Measurements from ENCODE around the gene ZP1.

The ZP1 gene

DNA sequence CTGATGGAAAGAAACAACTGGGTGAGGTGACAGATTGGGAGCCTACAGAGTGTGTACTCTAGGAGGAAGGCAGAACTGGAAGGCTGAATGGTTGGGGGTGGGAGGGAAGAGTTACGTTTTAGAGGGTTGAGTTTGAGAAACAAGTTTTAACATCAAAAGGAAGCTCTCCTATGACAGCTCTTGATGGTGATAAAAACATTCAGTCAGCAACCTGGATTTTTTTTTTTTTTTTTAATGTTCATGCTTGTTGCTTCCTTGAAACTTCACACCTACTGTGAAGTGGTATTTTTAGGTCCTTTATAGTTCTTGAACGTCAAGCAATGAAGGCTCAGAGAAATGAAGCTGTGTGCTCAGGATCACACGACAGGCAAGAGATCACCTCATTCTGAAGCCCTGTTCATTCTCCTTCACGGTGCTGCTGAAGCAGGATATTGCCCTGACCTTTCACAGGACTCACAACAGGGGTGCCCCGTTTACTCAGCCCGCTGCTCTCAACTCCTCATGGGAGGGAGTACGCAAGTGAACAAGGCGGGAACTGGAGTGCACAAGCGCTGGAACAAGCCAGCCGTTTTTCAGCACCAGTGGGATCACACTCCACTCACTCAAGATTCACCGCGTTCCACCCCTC is 45.0 kb downstream of the ZP1 start:
- no peak for DNase-seq

DNA sequence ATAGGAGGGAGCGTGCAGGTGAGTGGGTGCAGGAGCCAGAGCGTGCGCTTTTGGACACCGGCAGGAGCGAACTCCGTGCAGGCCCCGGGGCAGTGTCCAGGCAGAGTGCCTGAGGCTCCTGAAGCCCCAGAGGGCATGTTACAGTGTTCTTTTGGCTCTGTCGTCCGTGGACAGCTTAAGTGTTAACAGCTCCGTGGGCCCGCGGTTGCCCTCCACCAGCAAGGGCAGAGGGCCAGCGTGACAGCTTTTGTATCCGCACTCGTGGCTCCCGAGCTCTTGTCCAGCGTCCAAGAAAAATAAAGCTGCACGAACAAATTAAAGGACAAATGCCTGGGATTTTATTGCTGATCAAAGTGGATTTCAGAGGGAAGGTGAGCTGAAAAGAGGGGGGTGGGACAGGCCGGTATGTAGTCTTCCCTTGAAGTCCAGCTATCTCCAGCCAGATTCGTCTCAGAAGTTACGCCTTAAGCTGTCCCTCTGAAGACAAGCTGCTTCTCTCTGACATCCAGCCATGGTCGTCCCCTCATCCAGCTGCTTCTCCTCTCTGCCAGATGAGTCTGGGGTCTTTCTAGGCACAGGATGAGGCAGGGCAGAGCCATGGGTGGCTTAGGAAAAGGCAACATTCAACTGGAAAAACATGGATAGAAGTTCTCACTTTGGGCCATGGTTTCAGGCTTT is 45.6 kb downstream of the ZP1 start:
- DNase-seq, result no peak

DNA sequence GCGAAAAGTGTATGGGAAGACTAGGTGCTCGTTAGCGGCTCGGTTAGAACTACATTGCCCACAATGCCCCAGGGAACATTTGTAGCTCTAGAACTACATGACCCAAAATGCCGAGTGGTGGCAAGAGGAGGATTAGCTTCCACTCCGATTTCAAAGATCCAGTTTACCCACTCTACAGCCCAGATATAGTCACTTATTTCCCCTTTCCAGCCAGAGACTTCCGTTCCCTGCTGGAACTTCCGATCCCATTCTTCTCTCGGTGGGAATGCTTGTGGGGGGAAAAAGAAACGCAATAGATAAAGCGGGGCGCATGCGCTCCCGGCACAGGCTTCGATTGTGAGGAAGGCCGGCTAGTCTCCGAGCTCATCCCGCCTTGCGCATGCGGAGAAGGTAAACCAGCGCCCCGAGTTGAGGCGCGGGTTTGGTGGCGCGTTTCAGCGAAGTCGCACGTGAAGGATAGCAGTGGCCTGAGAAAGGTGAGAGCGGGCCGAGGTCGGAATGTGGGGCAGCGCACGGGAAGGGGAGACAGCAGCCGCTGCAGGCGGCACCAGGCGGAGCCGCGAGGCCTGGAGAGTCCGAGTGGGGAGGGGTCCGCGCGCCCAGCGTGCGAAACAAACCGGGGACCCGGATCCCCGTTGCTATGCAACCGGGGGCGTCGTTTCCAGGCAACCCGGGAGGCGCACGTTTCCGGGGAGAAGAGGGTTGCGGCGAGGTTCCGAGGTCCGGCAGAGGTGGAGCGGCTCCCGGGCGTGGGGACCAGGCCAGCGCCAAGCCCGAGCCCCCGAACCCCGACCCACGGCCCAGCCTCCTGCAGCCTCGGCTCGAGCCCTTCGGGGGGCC is 46.7 kb downstream of the ZP1 start, which contains the start of gene TMEM109:
TSS of gene TMEM109 (plus strand) at position 366 of the 840 bp plus-strand sequence. CDS start 5,536 bp downstream, outside the sequence.
- DNase-seq, result peak; percentile 91

DNA sequence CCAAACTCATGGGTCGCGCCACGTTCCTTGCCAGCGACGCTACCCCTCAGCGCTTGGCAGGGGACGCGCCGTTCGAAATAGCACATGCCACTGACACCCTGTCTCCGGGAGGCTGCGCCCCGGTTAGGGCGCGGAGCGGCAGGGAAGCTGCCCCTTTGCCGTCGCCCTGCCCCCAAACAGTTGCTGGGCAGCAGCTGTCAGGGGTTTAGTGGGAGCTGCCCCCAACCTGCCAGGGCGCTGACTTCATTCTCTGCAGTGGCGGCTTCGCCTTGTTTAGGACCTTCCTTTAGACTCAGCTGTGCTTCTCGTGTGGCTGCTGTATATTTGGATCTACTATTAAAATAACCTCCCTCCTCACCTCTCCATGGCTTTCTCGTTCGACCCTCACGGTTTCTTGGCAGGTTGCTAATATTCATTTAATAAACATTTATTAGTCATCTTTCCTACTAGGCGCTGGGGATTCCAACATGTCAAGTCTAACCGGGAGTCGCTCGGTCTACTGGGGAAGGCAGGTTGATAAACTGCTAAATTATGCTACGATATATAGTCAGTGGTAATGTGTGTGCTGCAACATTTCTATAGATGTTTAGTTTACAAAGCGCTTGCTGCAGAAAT is 47.4 kb downstream of the ZP1 start:
- peak; percentile 76 for DNase-seq

DNA sequence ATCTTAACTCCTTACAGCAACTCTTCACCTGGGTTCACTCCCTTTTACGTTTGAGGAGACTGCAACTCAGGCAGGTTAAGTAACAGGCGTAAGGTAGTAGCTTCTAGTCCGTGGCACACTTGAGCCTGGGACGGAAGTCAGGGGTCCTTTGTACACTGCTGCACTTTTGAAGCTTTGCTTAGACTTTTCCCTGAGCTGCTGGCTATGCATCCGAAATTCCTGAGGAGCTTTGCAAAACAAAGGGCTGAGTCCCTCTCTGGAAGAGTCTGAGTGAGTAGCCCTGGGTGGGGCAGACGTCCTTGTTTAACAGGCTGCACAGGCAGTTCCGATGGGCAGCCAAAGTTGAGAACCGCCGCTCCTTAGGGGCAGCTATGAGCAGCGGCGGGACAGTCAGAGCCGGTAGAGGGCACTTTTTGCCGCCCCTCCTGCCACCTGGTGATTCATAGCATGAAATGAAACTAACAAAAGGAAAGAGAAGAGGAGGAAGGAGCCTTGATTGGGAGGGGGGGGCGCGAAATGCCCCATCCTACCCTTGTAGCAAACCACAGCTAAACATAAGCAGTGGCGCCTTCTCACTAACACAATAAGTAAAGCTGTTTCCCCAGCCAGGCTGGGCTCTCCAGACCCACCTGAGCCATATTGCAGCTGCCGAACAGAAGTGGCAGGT is 48.0 kb downstream of the ZP1 start:
- peak; percentile 83 for DNase-seq

DNA sequence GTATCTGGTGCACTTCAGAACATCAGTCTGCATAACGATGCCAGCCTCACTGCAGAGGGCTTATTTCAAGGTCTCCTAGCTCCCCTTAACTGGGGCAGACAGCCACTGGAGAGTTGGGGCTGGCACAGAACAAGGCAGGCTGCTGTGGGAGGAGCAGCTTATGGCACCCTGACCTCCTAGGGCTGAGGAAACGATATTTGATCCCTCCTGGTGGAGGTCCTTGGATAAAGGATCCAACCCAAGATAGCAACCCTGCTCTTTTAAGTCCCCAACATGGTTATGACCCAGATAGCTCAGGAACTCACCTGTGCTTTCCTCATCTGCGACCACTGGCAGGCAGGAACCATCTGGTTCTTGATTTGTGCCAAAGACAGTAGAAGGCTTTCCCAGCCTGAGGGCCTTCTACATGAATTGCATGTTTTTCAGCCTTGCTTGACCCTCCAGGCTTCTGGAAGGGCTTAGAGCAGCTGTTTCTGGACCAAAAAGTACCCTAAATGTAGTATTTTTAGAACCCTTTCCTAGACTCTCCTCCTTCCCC is 49.4 kb downstream of the ZP1 start:
- DNase-seq, result no peak

DNA sequence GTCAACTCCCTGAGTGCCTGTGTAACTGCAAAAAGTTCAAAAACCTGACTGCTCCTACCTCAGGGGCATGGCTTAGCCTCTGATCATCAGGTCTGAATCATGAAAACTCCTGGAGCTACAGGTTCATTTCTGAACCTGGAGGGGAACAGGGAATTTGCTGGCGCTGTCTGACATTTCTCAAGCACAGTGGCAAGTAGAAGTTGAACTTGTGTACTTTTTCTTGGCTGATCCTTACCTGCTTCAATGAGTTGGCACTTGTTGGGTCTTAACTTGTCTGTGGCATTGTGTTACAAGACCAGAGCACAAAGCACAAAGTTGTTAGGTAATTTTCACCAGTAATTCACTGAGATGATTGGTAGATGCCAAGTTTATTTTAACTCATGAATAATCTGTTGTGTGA is 49.9 kb downstream of the ZP1 start:
- DNase-seq, result no peak

DNA sequence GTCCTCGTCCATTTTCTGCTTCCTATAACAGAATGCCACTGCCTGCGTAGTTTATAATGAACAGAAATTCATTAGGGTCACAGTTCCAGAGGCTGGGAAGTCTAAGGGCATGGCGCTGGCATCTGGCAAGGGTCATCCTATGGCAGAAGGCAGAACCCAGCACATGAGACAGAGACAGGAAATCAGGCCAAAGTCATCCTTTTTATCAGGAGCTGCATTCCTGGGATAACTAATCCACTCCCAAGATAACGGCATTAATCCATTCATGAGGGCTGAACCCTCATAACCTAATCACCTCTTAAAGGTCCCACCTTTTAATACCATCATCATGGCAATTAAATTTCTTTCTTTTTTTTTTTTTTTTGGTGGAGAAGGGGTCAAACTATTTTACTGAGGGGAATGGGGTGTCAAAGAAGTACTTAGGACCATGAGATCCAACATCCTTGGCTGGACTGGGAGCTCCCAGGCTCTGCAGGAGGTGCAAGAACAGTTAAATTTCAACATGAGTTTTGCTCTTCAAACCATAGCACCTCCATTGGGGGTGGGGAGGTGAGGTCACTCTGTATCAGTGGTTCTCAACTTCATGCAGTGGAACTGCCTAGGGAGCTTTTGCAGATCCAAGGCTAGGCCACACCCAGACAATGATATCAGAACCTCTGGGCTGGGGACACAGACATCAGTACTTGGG is 51.1 kb downstream of the ZP1 start:
- DNase-seq, result no peak

DNA sequence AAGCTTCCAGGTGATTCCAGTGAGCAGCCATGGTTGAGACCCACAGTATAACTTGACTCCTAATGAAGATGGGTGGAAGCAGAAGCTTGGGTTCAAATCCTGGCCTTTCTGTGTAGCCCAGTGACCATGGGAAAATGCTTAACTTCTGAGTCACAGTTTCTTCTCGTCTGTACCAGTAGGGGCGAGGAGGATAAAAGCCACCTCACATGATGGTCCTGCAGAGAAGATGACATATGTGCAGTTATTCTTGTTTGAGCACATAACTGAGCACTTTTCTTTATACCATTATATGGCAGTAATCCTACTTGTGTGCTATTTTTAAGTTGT is 51.6 kb downstream of the ZP1 start:
- no peak for DNase-seq

DNA sequence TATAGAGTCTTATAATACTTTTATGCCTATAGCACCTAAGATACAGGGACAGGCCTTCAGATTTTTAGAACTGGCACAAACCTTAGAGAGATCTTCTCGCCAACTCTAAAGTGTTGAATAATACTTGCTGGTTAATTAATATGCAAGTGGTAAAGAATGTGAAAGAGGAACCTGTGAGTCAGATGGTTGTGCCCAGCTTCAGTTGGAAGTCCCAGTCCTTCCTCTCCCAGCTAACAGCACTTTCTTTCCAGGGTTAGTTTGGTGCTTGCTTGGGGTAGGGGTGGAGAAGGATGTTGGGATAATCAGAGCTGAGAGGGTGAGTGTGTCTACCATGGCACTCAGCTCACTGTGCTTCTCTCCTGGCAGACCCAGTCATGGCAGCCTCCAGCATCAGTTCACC is 52.0 kb downstream of the ZP1 start:
- no peak for DNase-seq

DNA sequence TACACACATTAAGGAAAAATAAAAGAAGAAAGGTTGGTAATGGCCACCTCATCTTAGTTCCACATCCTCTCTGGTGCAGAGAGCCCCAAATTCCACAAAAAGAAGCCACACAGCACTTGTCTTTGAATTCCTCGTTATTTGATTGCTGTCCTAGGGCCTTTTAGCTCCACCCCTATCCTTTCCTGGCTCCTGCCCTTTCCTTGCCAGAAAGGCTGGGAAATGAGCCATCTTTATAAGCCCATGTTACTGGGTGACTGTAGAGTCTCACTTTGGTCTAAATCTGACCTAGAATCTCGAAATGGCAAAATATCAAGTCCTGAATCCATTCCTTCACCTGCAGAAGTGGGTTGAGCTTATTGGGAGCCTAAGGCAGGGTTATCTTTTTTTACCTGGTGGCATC is 52.6 kb downstream of the ZP1 start:
- no peak for DNase-seq

DNA sequence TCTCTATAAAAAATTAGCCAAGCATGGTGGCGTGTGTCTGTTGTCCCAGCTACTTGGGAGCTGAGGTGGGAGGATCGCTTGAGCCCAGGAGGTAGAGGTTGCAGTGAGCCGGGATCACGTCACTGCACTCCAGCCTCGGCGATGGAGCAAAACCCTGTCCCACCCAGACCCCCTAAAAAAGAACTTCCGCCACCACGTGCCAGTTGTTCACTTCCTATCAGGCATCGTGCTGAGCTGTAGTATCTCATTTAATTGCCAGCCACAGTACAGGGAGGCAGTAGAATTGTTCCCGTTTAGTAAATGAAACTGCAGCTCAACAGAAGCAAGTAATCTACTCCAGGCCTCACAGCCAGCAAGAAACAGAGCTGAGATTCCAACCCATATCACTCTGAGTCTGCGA is 53.9 kb downstream of the ZP1 start:
- DNase-seq, result no peak

DNA sequence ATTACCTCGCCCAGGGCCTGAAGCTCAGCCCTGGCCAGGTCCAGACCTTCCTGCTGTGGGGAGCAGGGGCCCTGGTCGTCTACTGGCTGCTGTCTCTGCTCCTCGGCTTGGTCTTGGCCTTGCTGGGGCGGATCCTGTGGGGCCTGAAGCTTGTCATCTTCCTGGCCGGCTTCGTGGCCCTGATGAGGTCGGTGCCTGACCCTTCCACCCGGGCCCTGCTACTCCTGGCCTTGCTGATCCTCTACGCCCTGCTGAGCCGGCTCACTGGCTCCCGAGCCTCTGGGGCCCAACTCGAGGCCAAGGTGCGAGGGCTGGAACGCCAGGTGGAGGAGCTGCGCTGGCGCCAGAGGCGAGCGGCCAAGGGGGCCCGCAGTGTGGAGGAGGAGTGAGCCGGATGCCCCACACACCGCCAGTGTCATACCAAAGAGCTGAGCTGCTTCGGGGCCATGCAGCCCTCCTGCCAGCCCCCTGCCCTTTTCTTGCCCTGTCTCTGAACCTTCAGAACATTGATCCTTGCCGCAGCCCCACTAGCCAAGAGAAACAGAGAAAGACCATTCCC is 54.5 kb downstream of the ZP1 start:
- no peak for DNase-seq

DNA sequence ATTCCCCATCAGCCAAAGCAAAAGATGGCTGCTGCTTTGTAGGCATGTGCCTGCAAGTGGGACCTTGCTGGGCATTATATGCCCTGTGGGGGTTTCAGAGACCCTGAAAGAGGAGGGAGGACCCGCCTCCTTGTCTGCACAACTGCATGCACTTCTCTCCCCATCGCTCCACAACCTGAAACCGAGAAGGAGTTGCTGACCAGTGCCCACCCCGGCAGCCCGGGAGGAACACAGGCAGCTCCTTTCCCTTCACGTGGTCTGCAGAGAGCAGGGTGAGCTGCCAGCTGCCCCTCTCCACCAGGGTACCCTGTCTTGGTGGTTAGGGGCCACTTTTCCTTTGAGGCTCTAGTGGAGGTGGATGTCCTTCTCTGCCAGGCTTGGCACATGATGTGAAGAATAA is 55.6 kb downstream of the ZP1 start:
- DNase-seq, result no peak

DNA sequence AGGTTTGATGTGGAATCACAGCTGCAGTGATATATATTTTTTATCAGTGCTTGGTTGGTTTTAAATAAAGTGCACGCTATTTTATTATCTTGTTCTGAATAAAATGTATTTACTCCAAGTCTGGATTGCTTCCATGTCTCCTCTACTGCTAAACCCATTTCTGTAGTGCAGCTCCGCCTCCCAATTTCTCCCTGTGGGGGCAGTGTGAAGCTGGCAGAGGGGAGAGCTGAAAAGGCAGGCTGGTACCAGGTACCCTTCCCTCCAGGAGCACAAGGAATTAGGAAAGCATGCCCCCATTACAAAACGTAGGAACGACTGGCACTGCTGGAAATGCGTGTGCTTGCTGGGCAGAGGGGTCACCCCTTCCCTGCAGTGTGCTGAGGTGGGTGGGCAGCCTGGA is 56.0 kb downstream of the ZP1 start:
- DNase-seq, result no peak

DNA sequence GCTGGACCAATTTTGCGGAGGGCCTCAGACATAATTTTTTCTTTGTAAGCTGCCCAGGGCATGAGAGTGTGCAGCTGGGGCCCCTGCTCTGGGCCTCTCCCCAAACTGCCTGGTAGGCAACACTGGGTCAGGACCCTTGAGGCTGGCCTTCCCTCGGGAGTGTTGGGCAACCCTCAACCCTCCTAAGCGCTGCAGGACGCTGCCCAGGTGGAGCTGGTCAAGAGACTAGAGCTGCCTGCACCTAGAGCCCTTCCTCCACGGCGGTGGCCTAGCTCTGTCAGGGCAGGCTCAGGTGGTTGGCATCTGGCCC is 56.4 kb downstream of the ZP1 start:
- DNase-seq, result no peak

DNA sequence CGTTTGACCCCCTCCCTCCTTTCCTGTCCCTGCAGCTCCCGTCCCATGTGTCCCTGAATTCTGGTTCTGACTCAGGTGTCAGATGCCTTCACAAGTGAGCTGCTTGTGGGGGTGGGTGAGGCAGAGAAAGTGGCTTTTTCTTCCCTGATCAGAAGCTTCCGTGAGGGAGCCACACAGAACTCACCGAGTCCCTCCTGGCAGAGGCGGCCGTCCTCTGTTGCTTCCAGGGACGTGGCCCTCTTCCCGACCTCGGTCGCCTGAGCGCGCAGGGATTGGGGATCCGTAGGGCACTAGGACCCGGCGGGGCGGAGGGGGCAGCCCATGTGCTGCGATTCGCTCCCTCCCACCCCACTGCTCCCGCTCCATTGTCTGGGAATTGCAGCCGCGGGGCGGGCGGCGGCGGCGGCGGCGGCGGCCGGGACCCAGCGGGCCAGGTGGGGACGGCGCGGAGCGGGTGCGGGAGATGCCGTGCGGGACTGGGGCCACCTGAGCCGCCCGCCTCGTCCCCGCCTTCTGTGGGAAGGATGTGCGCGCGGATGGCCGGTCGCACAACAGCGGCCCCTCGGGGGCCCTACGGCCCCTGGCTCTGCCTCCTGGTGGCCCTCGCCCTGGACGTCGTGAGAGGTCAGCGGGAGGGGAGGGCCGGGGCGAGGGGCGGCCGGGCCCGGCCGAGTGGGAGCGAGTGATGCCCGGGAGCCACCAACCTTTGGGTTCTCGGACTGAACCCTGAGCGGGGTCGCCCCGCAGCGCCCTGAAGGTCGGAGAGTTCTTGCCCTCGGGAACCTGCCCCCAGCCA is 57.0 kb downstream of the ZP1 start, which contains the start of gene TMEM132A:
TSS of gene TMEM132A (plus strand) at position 351 of the 796 bp plus-strand sequence. CDS start at position 525, 174 bp downstream.
- DNase-seq, result peak; percentile 64

All from activated CD8-positive, alpha-beta memory T cell treated with anti-CD3 and anti-CD28 coated beads, Interleukin-2, amount 50 U/mL, for 48 hours (primary cell).